HL-60 (cell line): ENCODE data around the gene FAM78B.

ENCODE experiments used
- DNase-seq, 2 experiments: peaks; one replicate each; pipeline ENCODE4 v3.0.0-alpha.2; 2010 to 2020; ENCODE audit warnings: low read depth in 1 of 2, low spot score in 1 of 2
- H3K27ac ChIP-seq: fragments of 250-450 bp; sonication (Bioruptor Pico); replicated peaks from 2 replicates; pipeline ENCODE4 v1.5.1; 2020; ENCODE audit warnings: mild to moderate bottlenecking, moderate library complexity
- H3K27me3 ChIP-seq: fragments of 250-450 bp; sonication (Bioruptor Pico); 2 replicates; pipeline ENCODE4 v1.5.1; 2021; ENCODE audit warnings: mild to moderate bottlenecking, moderate library complexity; ENCODE audit not compliant: insufficient read depth, poor library complexity, severe bottlenecking
- H3K4me3 ChIP-seq: replicated peaks from 2 replicates; pipeline ENCODE4 v1.5.1; 2011; ENCODE audit warnings: mild to moderate bottlenecking, control low read depth, low read length; ENCODE audit not compliant: insufficient read depth
- GABPA ChIP-seq: IDR thresholded peaks from 2 replicates; pipeline ENCODE4 v1.6.1; 2012; ENCODE audit warnings: low read depth
- POLR2AphosphoS5 ChIP-seq: IDR thresholded peaks from 2 replicates; pipeline ENCODE4 v1.6.1; 2012; ENCODE audit warnings: low read depth
- REST ChIP-seq: IDR thresholded peaks from 2 replicates; pipeline ENCODE4 v1.6.1; 2012; ENCODE audit warnings: low read depth; ENCODE audit not compliant: insufficient replicate concordance
- SPI1 ChIP-seq: IDR thresholded peaks from 2 replicates; pipeline ENCODE4 v1.6.1; 2012; ENCODE audit warnings: low read depth, mild to moderate bottlenecking, borderline replicate concordance
- long read RNA-seq: library from polyadenylated mRNA; unstranded; transcript quantifications from one replicate; pipeline ENCODE4 v2.0.0, GENCODE V29; 2020
- TF ChIP-seq, protein P1 (sequence below): IDR thresholded peaks from one replicate; pipeline ENCODE4 v1.5.1; 2011; ENCODE audit warnings: low read length, control low read depth, inconsistent platforms; ENCODE audit not compliant: insufficient read depth

The FAM78B gene, protein sequence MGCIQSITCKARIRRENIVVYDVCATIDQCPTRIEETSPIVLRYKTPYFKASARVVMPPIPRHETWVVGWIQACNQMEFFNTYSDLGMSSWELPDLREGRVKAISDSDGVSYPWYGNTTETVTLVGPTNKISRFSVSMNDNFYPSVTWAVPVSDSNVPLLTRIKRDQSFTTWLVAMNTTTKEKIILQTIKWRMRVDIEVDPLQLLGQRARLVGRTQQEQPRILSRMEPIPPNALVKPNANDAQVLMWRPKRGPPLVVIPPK
- long read RNA-seq, partial matches to known transcripts, result 0 of 3 reads
- long read RNA-seq, other reads (novel, unspliced or antisense), result 2 of 3 reads

- no peak within 1 kb of the TSS for H3K27ac ChIP-seq
- DNase-seq, result peak; percentile 41 to 47
- H3K27me3 ChIP-seq, result peaks cover 31% of the 10 kb centered on the region
- no peak for TF ChIP-seq GABPA
- TF ChIP-seq POLR2AphosphoS5, result no peak
- no peak for TF ChIP-seq SPI1
- TF ChIP-seq, protein P1, sequence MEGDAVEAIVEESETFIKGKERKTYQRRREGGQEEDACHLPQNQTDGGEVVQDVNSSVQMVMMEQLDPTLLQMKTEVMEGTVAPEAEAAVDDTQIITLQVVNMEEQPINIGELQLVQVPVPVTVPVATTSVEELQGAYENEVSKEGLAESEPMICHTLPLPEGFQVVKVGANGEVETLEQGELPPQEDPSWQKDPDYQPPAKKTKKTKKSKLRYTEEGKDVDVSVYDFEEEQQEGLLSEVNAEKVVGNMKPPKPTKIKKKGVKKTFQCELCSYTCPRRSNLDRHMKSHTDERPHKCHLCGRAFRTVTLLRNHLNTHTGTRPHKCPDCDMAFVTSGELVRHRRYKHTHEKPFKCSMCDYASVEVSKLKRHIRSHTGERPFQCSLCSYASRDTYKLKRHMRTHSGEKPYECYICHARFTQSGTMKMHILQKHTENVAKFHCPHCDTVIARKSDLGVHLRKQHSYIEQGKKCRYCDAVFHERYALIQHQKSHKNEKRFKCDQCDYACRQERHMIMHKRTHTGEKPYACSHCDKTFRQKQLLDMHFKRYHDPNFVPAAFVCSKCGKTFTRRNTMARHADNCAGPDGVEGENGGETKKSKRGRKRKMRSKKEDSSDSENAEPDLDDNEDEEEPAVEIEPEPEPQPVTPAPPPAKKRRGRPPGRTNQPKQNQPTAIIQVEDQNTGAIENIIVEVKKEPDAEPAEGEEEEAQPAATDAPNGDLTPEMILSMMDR, result no peak
- peak; percentile 83 for TF ChIP-seq REST
- peak within 1 kb of the TSS; percentile 52 for H3K4me3 ChIP-seq
These were observed at the start of gene FAM78B for GRCh38 chr1:166166698-166167571. Gene FAM78B, minus strand, starts transcription at chr1:166167001. Its CDS starts 753 bp downstream, at chr1:166166248.

GRCh38 chr1:166202546-166202945 is 35.7 kb upstream of the FAM78B start:
- no peak for DNase-seq
- no peak overlapping the region for H3K4me3 ChIP-seq
- no peak overlapping the region for H3K27ac ChIP-seq
- H3K27me3 ChIP-seq, result peaks cover 2% of the 10 kb centered on the region
- TF ChIP-seq POLR2AphosphoS5, result no peak
- TF ChIP-seq, protein P1, result no peak
- TF ChIP-seq GABPA, result no peak
- TF ChIP-seq SPI1, result no peak
- no peak for TF ChIP-seq REST

DNA sequence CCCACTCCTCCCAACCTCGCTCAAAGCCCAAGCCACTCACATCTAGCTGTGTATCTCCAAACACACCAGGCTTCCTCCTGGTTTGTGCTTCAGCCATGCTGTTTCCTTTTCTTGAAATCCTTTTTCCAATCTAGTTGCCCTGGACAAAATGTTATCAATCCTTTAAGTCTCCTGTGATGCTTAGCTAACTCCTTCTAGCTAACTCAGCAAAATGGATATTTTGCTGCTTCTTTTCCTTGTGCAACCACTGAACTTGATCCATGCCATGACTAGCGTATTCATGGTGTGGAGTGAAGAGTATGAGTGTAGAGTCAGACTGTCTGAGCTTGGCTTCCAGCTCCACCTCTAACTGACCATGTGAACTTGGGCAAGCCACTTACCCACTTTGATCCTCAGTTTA is 33.9 kb upstream of the FAM78B start:
- TF ChIP-seq POLR2AphosphoS5 (no peak), REST (no peak), GABPA (no peak), SPI1 (no peak)
- TF ChIP-seq, protein P1, result no peak
- Histone ChIP-seq H3K27me3 (peaks cover 2% of the 10 kb centered on the region), H3K27ac (no peak overlapping the region), H3K4me3 (no peak overlapping the region)
- DNase-seq, result no peak
